ENCODE results near the gene LRRC2.
A peak's percentile ranks its signal among the peaks of the same experiment; 100 is the strongest.
"Not testable (repeated sequence)": the region's sequence is repeated elsewhere in the genome, so short reads cannot be mapped to it uniquely, and the experiment has no call there.

Gene LRRC2

GRCh38 chr3:46501702-46502101, 64.4 kb downstream of the LRRC2 start:
- DNase-seq (ENCODE audit: low read depth in 3 of 3, low spot score in 1 of 3), result no peak

DNA sequence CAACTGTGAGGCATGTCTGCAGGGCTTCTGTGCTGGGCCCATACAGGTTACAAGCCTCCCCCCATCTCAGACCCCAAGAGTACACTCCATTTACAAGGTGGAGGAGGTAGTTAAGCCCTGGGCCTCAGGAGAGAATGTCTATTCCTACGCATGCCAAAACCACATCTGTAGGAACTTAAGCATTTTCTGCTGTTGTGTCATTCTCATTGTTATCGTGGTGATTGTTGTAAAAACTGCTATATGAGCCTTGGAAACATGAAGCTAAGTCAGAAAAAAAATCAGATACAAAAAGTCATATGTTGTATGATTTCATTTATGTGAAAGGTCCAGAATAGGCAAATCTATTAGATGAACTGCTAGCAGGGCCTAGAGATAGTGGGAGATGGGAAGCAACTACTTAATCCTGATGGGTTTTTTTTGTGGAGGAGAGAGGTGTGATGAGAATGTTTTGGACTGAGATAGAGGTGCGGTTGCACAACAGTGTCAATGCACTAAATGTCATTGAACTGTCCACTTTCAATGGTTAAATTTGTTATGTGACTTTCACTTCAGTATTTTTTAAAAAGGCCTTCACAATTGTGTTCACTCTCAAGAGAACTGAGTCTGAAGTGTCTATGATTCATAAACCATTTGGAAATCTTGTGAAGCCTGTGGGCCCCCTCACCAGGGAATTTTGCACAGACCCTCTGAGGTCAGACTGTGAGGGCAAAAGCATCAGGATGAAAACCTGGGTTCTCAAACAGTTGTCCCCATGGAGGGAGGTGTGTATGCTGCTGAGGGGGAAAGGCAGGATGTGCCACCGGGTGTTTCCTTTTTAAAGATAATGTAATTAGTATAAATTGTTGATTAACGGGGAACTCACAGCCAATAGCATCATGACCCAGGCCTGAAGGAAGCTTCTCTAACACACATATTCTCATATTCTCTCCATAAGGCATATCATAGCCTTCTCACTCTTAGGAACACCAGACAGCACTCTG, 65.2 kb downstream of the LRRC2 start:
- DNase-seq (ENCODE audit: low read depth in 3 of 3, low spot score in 1 of 3), result no peak

DNA sequence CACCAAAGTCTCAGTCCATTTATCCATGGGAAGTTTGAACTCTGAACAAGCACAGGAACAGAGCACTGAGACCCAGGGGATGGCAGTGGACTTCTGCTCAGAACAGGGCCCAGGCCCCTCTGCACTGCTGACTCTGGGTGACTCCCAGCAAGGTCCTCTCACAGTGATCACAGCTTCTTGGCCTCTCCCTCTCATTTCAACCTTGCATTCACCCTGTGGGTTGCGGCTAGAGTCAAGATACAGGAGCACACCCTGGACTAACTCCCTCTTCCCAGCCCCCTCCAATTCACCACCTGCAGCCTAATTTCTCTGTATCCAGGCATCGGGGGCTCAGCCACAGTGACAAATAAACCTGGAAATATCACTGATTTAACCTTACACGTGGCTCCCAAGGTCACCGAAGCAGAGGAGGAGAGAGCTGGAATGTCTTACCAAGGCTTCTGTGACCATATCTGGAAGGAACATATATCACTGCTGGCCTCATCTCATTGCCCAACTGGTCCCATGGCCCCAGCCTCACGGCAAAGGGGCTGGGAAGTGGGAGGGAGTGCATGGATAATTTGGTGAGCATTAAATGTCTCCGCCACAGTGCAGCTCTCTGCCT, 67.1 kb downstream of the LRRC2 start:
- DNase-seq (ENCODE audit: low read depth in 3 of 3, low spot score in 1 of 3), result no peak

DNA sequence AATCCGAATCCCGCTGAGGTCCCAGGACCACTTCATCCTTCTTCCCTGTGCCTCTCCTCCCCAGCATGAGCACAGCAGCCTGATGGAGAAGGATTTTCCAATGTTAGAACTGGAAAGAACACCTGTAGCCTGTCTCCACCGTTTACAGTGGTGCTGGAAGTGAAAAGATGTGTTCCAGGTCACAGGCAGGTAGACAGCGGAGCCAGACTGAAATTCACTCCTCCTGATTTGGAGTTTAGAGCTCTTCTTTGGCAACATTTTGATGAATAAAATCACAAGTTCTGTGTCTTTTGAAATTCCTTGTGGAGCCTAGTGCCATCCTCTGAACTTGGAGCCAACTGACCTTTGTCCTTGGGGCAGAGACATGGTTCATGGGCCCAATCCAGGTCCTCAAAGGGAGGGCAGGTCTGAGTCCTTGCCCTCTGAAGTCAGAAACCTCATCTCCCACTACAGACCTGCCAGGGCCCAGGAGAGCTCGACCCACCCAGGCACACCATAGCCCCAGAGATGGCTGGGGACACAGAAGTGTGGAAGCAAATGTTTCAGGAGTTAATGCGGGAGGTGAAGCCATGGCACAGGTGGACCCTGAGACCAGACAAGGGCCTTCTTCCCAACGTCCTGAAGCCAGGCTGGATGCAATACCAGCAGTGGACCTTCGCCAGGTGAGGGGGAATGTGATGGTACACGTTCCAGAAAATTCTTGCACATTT, 68.4 kb downstream of the LRRC2 start, which contains the start of gene RTP3:
Gene RTP3 (plus strand): TSS at position 421 of the 710 bp plus-strand sequence. CDS start 87 bp downstream, at position 508.
- DNase-seq (ENCODE audit: low read depth in 3 of 3, low spot score in 1 of 3), result no peak

DNA sequence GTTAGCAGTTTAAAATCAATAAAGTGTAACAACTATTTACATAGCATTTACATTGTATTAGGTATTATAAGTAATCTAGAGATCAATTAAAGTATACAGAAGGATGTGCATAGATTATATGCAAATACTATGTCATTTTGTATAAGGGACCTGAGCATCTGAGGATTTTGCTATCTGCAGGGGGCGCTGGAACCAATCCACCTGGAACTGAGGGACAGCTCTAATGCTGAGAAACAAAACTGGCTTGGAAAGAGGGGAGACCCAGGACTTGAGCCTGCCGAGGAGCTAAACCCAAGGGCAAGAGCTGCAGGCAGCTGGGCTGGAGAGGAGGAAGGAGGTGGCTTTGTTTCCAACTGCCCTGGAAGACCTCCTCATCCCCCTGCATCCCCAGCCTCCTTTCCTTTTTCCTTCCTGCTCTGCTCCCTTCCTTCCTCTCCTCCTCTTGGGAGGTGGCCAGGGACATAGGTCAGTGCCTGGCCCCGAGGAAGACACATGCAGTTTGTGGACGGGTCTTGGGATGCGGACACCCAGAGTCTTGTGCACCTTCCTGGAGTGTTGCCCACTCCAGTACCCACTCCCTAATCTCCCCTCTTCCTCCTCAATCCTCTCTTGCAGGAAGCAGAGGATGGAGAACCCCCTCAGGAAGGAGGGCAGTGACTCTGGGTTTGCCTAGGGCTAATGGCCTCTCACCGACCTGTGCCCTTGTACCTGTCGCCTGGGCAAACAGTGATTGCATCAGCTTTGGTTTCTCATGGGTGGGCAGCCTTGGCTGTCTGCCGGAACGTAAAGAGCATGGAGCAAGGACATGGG, 69.2 kb downstream of the LRRC2 start:
- peak in 1 of 3 donors; percentile 22 for DNase-seq (ENCODE audit: low read depth in 3 of 3, low spot score in 1 of 3)

DNA sequence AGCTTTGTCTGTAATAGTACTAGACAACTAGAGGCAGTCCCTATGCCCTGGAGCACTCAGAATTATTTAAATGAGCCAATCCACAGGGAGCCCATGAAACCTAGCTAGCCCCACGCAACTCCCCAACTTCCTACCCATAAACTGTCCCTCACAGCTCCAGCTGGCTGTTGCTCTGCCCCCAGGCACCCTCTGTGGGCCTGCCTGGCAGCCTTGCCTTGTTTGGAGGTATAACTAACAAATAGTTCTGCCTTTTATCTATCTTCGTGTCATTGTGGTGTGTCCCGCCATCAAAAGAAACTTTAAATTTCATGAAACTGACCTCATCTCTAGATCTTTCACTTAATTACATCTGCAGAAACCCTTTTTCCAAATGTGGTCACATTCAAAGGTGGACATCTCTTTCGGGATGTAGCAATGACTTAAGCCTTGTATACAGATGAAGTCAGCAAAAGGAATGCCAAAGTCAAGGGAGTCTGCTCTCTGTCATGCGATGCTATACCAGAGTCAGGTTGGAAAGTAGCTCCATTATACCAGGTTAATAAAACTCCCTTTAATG, 70.1 kb downstream of the LRRC2 start:
- no peak for DNase-seq (ENCODE audit: low read depth in 3 of 3, low spot score in 1 of 3)

DNA sequence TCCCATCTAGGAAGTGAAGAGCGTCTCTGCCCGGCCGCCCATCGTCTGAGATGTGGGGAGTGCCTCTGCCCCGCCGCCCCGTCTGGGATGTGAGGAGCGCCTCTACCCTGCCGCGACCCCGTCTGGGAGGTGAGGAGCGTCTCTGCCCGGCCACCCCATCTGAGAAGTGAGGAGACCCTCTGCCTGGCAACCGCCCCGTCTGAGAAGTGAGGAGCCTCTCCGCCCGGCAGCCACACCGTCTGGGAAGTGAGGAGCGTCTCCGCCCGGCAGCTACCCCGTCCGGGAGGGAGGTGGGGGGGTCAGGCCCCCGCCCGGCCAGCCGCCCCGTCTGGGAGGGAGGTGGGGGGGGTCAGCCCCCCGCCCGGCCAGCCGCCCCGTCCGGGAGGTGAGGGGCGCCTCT, 71.6 kb downstream of the LRRC2 start:
- not testable (repeated sequence) for DNase-seq (ENCODE audit: low read depth in 3 of 3, low spot score in 1 of 3)

GRCh38 chr3:46492890-46493547, 73.1 kb downstream of the LRRC2 start:
- DNase-seq (ENCODE audit: low read depth in 3 of 3, low spot score in 1 of 3), result no peak

DNA sequence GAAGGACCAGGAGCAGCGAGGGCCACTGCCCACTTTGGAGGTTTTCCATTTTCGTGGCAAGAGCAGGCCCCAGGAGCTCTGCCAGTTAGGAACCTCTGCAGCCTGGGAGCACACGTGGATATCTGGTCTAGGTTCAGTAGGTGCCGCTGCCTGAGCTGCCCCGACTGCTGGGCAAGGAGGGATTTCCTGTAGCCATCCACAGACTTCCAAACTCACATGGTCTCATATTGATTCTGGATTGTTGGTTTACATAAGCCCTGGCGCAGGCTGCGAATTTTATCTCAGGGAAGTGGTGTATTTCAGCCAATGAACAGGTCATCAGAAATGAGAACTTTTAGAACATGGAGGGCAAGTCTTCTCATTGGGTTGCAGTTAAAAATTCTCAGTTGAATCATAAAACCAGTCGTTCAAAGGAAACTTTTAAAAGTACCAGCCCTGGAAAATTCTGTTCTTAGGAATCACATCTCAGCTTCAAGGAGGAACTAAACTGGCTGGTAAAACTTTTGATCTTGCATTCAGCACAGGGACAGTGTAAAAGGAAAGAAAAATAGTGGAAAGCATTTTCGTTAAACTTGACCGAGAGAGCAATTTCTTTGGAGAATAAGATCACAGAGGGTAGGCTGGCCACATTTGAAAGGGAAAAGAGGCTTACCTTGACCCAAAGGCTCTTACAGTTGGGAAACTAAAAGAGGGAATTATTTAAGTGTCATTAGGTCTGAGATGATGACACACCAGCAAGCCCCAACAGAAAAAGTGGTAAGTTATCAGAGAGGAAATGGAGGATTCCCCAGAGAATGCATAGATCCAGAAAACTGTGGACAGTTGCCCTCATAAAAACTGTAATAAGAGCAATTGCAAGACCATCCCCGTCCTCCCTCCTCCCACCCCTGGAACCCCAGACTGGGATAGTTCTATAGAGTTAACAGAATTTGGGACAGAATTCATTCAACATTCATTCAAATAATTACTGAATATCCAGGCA, 74.7 kb downstream of the LRRC2 start:
- DNase-seq (ENCODE audit: low read depth in 3 of 3, low spot score in 1 of 3), result no peak

- no peak for DNase-seq (ENCODE audit: low read depth in 3 of 3, low spot score in 1 of 3)
Measured at GRCh38 chr3:46490338-46491084, 75.6 kb downstream of the LRRC2 start.

DNA sequence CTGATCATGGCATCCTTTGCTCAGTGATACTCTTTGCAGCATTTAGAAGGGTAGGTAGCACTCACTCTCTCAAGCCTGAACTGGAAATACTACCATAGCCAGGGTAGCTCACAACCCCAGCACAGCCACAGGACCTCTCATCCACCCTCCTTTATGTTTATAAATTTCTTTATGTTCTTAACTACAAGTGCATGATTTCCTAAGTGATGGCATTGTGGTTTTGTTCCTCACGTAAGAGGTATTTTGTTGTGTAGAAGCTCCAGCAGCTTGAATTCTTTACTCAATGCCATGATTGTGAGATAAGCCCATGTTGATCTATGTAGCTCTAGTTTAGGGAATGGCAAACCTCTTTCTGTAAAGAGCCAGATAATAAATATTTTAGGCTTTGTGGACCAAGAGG, 76.2 kb downstream of the LRRC2 start:
- no peak for DNase-seq (ENCODE audit: low read depth in 3 of 3, low spot score in 1 of 3)

DNA sequence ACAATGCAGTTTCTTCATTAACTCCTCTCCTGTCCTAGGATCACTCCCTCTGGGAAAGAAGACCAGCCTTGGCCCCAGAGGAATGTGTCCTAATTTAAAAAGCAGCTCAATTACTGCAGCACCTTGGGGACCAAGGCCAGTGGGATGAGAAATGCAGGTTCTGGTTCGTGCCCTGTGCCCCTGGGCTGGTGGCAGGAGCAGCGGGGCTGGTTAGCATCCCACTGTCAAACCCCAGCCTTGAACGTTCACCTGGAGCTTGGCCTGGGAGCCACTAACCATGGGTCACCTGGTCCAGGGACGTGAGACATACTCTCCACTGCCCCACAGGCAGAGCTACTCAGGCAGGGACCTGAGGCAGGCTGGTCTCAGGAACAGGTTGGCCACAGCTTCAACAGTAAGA, 76.7 kb downstream of the LRRC2 start:
- DNase-seq (ENCODE audit: low read depth in 3 of 3, low spot score in 1 of 3), result no peak

- peak; percentile 81 to 90 (median 87) for DNase-seq (ENCODE audit: low read depth in 3 of 3, low spot score in 1 of 3)
Measured at GRCh38 chr3:46488735-46489361, 77.3 kb downstream of the LRRC2 start.

DNA sequence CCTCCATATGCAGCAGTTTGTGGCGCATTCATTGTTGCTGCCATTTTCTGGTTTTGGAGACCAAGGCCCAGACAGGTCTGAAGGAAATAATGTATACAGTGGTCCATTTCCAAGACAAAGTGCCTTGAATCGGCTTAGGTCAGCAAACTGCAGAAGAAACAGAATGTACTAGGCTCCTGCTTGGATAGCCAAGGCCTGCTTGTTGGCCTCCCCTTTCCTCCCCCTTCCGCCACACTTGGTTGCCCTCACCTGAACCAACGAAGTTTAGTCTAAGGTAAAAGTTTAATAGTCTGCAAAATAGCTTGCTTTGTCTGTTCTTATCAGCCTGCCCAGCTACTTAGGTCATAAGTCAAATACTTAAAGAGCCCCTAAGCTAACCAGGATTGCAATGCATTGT, 80.3 kb downstream of the LRRC2 start:
- no peak for DNase-seq (ENCODE audit: low read depth in 3 of 3, low spot score in 1 of 3)

GRCh38 chr3:46484911-46485778, 81.0 kb downstream of the LRRC2 start:
- no peak for DNase-seq (ENCODE audit: low read depth in 3 of 3, low spot score in 1 of 3)

- no peak for DNase-seq (ENCODE audit: low read depth in 3 of 3, low spot score in 1 of 3)
Measured at GRCh38 chr3:46484388-46484787, 81.7 kb downstream of the LRRC2 start.

DNA sequence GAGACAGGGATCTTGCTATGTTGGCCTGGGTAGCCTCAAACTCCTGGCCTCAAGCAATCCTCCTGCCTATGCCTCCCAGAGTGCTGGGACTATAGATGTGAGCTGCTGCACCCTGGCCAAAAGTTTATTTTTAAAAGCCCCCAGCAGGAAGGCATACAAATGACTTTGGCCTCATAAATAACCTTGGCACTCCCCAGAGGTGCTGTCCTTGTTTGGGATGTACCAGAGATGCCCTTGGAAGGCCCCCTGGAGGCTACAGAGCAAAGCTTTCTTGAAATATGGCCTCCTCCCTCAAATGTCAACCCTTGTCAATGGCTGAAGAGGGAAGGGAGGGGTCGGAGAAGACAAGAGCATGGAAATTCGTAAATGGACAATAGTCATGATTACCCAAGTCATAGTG, 82.3 kb downstream of the LRRC2 start:
- DNase-seq (ENCODE audit: low read depth in 3 of 3, low spot score in 1 of 3), result no peak

All from stimulated activated CD4-positive, alpha-beta T cell treated with anti-CD3 and anti-CD28 coated beads, TNF-alpha, amount 100 ng/mL, for 1 hour (primary cell).